GM12801 (cell line): ENCODE measurements around the gene PPP1R15B.

Experiments used
- TF ChIP-seq, protein P1 (sequence below): IDR thresholded peaks from one replicate; pipeline ENCODE4 v1.5.1; 2011; ENCODE audit warnings: control low read depth; ENCODE audit not compliant: insufficient read length; ENCODE audit errors: extremely low read depth

The PPP1R15B gene

GRCh38 chr1:204411451-204412204 lies at the start of gene PPP1R15B:
TSS of gene PPP1R15B (minus strand) at chr1:204411817. CDS start at chr1:204411411, 406 bp downstream.
- TF ChIP-seq, protein P1, sequence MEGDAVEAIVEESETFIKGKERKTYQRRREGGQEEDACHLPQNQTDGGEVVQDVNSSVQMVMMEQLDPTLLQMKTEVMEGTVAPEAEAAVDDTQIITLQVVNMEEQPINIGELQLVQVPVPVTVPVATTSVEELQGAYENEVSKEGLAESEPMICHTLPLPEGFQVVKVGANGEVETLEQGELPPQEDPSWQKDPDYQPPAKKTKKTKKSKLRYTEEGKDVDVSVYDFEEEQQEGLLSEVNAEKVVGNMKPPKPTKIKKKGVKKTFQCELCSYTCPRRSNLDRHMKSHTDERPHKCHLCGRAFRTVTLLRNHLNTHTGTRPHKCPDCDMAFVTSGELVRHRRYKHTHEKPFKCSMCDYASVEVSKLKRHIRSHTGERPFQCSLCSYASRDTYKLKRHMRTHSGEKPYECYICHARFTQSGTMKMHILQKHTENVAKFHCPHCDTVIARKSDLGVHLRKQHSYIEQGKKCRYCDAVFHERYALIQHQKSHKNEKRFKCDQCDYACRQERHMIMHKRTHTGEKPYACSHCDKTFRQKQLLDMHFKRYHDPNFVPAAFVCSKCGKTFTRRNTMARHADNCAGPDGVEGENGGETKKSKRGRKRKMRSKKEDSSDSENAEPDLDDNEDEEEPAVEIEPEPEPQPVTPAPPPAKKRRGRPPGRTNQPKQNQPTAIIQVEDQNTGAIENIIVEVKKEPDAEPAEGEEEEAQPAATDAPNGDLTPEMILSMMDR = no peak

GRCh38 chr1:204460346-204460745 lies 48.7 kb upstream of the PPP1R15B start:
- TF ChIP-seq, protein P1 = no peak

- TF ChIP-seq, protein P1 = no peak
Observed at GRCh38 chr1:204459706-204460105, 48.1 kb upstream of the PPP1R15B start.

GRCh38 chr1:204457666-204458065 lies 46.0 kb upstream of the PPP1R15B start:
- TF ChIP-seq, protein P1 = no peak

DNA sequence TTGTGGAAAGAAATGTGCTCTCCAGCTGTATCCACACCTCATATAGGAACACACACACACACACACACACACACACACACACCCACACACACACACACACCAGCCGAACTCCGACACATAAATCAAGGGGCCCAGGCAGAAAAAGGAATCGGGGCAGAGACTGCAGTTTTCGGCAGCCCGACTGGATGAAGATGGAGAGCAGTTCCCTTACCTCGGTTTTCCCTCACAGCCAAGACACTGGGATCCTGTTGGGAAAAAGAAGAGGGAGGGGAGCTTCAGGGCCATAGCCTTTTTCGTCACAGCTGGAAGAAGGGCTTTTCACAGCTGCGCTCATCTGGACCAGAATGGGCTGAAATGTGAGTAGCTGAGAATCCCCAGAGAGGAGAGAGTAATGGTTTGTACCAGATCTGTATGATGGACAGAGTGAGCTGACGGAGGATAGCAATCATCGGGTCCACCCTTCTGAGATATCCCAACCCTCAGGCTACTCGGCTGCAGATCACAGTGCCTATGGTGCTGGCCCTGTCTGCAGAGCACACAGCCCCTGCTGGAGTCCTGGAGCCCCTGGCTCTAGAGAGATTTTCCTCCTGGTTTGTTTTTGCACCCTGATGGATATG lies 45.3 kb upstream of the PPP1R15B start:
- TF ChIP-seq, protein P1 = no peak

- TF ChIP-seq, protein P1 = no peak
Observed at GRCh38 chr1:204455831-204456145, 44.2 kb upstream of the PPP1R15B start.

GRCh38 chr1:204455063-204455830 lies 43.6 kb upstream of the PPP1R15B start:
- TF ChIP-seq, protein P1 = no peak
